Activated CD4-positive, alpha-beta T cell treated with anti-CD3 and anti-CD28 coated beads for 1 hour (primary cell): ENCODE results near the gene NINL.
"Not testable (repeated sequence)": the region's sequence is repeated elsewhere in the genome, so short reads cannot be mapped to it uniquely, and the experiment has no call there.

Experiments used
- DNase-seq: peaks from one replicate; pipeline ENCODE4 v3.0.0-alpha.2; 2020

The NINL gene

GRCh38 chr20:25592135-25592852 is 7.0 kb upstream of the NINL start:
- no peak for DNase-seq

GRCh38 chr20:25590778-25591177 is 5.4 kb upstream of the NINL start:
- DNase-seq: not testable (repeated sequence)

GRCh38 chr20:25588491-25588890 is 3.2 kb upstream of the NINL start:
- no peak for DNase-seq

GRCh38 chr20:25587536-25587935 is 2.2 kb upstream of the NINL start:
- DNase-seq: no peak

- DNase-seq: no peak
These were observed 1.5 kb upstream of the NINL start for GRCh38 chr20:25586877-25587276.

- not testable (repeated sequence) for DNase-seq
These were observed 1.7 kb downstream of the NINL start for GRCh38 chr20:25583607-25584006.

GRCh38 chr20:25580711-25581110 is 4.6 kb downstream of the NINL start:
- DNase-seq: no peak

- no peak for DNase-seq
These were observed 6.1 kb downstream of the NINL start for GRCh38 chr20:25579081-25579770.

GRCh38 chr20:25576783-25577530 is 8.4 kb downstream of the NINL start:
- DNase-seq: no peak

- DNase-seq: no peak
These were observed 10.9 kb downstream of the NINL start for GRCh38 chr20:25574411-25574810.

GRCh38 chr20:25573288-25574251 is 11.8 kb downstream of the NINL start:
- DNase-seq: no peak

GRCh38 chr20:25571817-25572216 is 13.5 kb downstream of the NINL start:
- no peak for DNase-seq

GRCh38 chr20:25571240-25571639 is 14.1 kb downstream of the NINL start:
- no peak for DNase-seq

GRCh38 chr20:25570148-25570530 is 15.2 kb downstream of the NINL start:
- DNase-seq: no peak

- no peak for DNase-seq
These were observed 18.0 kb downstream of the NINL start for GRCh38 chr20:25567286-25567685.

GRCh38 chr20:25566821-25567220 is 18.5 kb downstream of the NINL start:
- no peak for DNase-seq

GRCh38 chr20:25565578-25566157 is 19.7 kb downstream of the NINL start:
- DNase-seq: no peak

GRCh38 chr20:25563876-25564275 is 21.5 kb downstream of the NINL start:
- no peak for DNase-seq

GRCh38 chr20:25563362-25563761 is 22.0 kb downstream of the NINL start:
- DNase-seq: no peak

- DNase-seq: not testable (repeated sequence)
These were observed 23.6 kb downstream of the NINL start for GRCh38 chr20:25561771-25562170.

GRCh38 chr20:25553819-25554296 is 31.5 kb downstream of the NINL start:
- no peak for DNase-seq

GRCh38 chr20:25552977-25553376 is 32.4 kb downstream of the NINL start:
- no peak for DNase-seq
